GM21423 (cell line): ENCODE results near the gene MRPL18.
"Not testable (repeated sequence)": the region's sequence is repeated elsewhere in the genome, so short reads cannot be mapped to it uniquely, and the experiment has no call there.

ENCODE experiments used
- ATAC-seq: cut with Tn5 transposase; IDR thresholded peaks from one replicate; pipeline ENCODE4 v1.9.1; 2021; ENCODE audit warnings: mild to moderate bottlenecking, moderate library complexity; ENCODE audit not compliant: unreplicated experiment

MRPL18 gene

DNA sequence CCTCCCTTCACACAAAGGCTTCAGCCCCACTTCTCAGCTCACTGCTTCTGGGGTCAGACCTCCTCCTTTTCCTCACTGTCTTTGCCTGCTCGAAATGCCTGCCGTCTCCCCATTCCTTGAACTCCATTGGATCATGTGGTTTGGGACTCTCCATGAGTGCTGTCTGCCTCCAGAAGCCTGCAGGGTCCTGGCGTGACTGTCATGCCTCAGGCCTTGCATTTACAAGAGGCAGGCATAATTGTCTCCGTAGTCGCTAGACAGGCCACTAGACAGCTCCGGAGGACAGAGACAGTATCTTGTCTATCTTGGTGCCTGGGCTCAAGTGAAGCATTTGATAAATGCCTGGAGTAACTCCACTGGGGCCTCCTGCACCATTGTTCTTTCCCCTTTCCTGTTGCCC, 25.1 kb downstream of the MRPL18 start:
- no peak for ATAC-seq

DNA sequence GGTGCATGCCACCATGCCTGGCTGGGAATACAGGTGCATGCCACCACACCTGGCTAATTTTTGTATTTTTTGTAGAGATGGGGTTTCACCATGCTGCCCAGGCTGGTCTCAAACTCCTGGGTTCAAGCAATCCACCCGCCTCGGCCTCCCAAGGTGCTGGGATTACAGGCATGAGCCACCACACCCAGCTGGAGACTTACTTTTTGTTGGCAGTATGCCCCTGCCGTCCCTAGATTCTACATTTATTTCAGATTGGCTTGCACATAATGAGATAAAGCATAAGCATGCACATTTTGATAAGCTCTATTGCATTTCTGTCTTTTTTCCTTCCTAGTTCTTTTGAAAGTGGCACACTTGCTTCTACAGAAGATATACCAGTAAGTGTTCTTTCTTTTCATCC, 26.5 kb downstream of the MRPL18 start:
- not testable (repeated sequence) for ATAC-seq

DNA sequence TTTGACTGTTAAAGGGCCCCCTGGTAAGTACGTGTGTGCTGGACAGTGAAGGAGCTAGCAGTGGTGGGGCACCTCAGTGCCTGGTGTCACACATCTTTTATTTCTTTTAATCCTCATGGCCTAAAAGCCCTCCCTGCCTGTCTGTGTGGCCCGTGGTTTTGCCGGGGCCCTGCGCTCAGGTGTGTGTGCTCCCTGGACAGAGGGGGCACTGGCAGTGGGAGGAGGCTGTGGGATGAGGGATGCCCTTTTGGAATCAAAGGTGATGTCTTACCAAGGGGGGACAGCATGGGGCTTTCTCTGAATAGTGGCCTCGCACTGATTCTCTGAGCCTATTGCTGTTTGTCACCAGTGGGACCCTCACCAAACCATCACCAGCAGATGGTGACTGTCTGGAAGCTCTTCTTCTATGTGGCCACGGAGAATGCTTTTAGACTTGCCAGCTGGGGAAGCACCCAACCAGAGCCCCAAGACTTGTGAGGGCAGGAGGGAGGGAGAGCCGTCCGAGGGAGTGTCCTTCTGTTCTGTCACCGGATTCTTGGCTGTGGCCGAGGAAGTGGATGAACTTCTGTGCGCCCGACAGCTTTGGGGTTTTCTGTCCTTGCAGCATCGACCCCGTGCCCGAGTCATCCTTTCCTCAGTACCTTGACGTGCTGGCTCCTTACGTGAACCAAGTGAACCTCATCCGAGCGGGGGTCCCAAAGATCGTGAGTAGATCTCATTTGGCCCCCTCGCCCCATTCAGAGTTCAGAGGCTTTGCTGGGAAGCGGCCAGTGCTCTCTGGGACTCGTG, 27.9 kb downstream of the MRPL18 start:
- ATAC-seq, result no peak

DNA sequence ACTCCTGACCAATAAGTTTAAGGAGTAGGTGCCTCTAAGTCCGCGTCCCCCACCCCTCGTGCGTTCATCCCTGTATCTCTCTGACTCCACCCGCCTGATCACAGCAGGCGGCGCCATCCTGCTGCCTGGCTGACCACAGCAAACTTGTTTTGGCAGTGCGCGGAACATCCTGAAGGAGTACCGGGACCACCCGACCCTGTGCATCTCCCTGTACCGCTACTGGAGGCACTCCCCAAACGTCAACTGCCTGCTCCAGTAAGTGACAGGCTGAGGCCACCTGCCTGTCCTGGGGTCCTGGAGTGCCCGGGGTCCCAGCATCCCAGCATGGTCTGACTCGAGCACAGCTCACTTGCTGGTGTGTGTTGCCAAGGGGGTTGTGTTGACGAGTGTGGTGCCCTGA, 28.8 kb downstream of the MRPL18 start:
- no peak for ATAC-seq

DNA sequence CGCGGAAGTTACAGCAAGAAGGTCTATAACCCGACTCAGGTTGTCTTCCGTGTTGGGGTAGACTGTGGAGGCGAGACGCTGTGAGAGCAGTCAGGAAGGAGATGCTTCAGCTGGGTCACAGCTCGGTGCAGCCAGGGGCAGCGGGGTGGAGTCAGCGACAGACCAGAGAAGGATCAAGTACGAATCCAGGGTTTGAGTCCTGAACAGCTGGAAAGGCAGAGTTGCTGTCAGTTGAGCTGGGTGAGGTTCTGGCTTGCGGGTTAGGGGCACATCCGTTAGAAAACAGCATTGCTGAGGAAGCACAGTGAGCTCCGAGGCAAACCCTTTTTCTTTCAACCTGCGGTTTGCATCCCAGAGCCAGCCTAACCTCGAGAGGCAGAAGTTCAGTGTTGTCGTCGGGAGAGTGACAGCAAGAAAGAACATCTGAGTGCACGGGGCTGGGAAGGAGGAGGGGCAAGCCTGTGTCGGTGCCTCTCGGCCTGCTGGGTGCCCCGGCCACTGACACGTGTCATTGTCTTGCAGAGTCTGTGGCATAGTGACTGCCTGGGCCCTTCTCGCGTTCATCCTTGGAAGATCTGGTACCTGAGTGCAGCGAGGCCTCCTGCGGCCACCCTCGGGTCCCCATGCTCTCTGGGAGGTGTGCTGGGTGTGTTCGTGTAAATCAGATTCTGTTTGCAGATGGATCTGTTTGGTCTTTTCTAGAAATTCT, 29.8 kb downstream of the MRPL18 start:
- no peak for ATAC-seq

DNA sequence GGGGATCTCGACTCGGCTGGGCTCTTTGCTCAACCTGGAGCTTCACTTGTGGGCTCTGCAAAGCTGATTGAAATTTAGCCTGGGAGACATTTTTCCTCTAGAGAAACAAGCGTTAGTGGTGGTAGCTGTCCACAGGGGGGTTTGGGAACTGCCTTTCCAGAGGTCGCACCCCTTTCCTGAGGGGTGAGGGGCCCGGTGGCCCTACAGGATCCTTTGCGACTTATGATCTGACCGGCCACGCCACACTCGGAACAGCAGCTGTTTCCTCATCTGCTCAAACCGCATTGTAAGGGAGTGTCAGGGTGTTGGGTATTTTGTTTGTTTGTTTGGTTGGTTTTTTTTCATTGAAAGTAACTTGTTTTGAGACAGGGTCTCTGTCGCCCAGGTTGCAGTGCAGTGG, 30.9 kb downstream of the MRPL18 start:
- ATAC-seq, result no peak

DNA sequence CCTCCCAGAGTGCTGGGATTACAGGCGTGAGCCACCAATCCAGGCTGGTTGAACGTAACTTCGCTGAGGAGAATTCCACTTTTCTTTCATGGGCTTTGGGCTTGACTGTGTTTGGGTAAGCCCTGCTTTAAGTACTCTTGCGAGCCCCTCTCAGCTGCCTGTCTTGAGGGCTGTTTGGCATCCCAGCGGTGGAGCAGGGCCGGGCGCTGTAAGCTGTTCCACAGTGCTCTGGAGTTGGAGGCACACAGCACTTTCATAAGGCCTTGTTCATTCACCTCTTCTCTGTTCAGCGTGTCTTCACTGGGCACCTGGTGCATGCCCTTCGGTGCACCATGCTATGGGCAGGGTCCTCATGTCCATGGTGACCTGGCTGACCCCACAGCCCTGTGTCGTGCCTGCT, 31.5 kb downstream of the MRPL18 start:
- no peak for ATAC-seq

DNA sequence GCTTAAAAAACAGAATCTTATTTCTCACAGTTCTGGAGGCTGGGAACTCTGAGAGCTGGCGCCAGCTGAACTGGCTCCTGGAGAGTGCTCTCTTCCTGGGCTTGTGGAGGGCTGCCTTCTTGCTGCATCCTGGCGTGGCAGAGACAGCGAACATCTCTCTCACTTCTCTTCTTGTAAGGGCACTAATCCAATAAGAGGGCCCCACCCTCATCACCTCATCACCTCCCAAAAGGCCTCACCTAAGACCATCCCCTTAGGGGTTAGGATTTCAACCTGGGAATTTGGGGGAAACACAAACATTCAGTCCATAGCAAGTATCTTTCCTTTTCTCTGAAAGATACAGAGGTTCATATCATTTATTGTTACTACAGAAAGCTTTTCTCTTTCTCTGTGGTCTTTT, 33.7 kb downstream of the MRPL18 start:
- ATAC-seq, result no peak

DNA sequence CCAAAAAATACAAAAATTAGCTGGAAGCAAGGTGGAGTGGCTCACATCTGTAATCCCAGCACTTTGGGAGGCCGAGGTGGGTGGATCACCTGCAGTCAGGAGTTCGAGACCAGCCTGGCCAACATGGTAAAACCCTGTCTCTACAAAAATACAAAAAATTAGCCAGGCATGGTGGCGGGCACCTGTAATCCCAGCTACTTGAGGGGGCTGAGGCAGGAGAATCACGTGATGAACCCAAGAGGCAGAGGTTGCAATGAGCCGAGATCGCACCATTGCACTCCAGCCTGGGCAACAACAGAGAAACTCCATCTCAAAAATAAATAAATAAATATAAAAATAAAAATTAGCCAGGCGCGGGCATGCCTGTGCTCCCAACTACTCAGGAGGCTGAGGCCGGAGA, 34.4 kb downstream of the MRPL18 start:
- not testable (repeated sequence) for ATAC-seq

DNA sequence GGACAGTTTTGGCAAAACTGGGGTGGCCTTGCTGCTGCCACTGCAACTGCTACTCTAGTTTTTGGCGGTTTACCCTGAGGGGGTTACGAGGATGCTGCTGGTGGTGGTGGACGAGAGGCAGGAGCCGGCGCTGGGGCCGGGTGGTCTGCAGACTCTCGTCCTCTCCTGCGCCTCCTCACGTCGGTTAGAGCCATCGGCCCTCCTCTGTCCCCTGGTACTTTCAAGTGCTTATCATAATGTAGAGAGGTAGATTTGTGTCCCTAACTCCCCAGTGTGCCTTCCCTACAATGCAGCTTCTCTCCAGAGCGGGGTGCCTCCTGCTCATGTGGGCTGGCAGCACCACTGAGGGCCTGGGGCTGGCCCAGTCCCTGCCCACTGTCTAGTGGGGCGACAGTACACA, 35.7 kb downstream of the MRPL18 start:
- ATAC-seq, result no peak

DNA sequence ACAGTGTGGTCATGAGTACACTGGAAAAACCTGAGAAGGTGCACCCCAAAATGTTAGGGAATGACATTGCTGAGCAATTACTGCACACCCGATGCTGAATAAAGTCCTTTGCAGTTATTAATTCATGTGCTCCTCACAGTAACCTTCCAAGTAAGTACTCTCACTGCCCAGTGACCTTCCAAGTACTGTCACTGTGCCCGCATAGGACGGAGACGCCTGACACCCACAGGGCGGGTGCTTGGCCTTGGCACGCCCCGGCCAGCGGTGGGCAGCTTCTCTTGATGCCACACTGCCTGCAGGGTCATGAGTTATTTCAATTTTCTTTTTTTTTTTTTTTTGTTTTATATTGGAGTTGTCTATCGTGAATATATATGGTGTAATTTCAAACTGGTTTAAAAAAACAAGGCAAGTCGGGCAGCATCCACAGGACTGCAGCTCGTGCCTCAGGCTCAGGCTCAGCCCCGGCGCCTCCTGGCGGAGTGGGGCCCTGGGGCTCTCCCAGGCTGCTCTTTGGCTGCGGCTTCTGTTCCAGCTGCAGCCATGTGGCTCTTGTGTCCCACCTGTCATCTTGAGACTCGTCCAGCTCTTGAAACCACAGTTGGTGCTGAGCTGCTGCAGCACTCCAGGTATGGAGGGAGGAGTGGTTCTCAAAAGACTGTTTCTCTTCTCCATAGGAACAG, 36.8 kb downstream of the MRPL18 start:
- ATAC-seq, result no peak

DNA sequence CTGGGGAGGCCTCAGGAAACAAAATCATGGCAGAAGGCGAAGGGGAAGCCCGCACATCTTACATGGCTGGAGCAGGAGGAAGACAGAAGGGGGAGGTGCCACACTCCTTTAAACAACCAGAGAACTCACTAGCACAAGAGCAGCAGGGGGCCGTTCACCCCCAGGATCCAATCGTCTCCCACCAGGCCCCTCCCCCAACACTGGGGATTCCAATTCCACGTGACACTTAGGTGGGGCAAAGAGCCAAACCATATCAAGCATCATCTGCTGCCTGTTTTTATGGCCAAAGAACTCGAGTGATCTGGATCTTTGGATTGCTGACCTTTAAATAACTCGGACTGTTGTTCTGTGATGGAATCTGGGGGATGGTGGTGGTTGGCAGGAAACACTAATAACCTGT, 37.8 kb downstream of the MRPL18 start:
- no peak for ATAC-seq

DNA sequence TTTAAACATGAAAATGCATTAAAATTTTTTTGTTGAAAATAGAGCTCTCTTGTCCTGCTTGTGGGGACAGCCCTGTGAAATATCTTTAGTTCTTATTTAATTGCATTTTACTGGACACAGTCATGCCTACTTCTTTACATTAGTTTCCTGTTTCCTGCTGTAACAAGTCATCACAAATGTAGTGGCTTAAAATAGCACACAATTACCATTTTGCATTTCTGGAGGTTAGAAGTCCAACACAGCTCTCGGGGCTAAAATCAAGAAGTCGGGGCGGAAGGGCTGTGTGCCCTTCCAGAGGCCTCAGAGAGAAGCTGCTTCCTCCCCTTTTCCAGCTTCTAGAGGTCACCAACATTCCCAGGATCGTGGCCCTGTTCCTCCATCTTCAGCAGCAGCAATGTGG, 39.3 kb downstream of the MRPL18 start:
- ATAC-seq, result no peak

DNA sequence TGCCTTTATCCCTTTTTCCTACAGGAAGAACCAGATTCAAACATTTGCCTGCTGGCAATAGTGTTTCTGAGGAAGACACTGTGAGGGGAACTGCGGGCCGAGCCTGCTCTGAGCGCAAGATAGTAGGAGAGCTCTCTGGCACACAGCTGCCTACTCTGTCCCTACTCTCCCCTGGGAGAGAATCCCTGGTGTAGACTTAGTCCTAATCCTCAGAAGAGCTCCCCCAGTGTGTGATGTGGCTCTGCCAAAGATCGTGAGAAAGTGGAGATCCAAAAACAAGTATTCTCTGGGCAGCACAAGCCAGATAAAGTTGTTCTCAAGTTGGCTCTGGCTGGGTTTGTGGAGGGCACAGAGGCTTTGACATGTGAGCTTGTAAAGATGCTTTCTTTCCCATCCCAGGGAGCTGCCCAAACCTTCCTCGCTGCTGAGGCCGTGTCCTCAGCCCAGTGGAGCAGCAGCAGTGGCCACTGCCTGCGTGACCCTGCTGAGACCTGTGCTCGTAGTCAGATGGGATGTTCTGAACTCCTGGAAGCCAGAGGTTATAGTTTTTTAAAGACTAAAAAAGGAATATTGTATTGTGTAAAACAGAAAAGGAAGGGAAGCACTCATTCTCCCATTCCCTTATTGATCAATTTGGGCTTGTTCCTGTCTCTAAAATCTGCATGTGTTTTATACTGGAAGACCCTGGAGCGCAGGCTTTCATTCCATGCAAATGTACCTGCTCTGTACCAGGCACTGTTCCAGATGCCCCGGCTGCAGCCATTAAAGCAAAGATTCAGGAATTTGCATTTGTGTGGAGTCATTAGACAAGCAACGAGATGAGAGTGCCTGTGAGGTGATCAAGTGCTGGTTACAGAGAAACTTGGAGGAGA, 40.5 kb downstream of the MRPL18 start:
- no peak for ATAC-seq

DNA sequence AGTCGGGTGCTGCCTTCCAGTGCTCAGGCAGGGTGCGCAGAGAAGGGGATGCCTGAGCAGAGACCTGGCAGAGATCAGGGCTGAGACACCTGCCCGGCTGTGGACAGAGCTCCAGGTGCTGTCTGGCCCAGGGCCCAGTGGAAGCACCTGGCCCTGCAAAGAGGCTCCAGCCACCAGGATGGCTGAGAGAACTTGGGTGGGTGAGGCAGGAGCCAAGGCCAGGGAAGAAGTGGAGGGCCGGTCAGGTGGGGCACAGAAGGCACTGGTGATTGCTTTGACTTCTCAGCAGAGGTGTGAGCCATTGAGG, 41.1 kb downstream of the MRPL18 start:
- no peak for ATAC-seq

DNA sequence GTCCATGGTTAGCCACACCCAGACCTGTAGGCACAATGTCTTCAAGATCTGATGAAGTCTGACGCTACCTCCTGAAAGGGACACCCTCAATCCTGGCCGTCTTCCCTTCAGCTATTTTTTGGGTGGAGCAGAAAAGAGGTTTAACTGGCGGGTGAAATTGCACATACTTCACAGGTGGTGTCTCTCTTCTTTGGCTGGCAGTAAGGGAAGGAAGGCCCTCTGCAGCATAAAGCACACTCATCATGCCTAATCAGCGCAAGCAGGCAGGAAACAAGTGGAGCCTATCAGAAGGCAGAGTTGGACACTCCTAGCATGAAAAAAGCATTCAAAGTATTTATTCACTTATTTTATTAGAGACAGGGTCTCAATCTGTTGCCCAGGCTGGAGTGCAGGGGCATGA, 42.7 kb downstream of the MRPL18 start:
- no peak for ATAC-seq

DNA sequence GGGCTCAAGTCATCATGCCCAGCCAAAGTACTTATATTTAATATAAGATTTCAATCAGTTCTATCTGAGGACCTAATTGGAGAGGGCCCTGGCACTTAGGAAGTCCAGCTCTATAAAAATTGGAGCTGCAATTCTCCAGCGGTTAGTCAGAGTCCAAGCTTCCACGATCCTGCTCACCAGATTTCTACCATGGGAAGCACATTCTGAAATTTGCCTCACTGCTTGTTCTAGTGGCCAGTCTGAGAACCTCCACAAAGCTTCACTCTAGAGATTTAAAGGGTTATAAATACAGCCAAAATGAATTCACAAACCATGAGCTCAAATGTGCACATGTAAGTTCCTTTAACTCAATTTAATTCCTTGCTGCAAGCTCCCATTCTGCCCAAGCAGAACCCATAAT, 43.3 kb downstream of the MRPL18 start:
- no peak for ATAC-seq

DNA sequence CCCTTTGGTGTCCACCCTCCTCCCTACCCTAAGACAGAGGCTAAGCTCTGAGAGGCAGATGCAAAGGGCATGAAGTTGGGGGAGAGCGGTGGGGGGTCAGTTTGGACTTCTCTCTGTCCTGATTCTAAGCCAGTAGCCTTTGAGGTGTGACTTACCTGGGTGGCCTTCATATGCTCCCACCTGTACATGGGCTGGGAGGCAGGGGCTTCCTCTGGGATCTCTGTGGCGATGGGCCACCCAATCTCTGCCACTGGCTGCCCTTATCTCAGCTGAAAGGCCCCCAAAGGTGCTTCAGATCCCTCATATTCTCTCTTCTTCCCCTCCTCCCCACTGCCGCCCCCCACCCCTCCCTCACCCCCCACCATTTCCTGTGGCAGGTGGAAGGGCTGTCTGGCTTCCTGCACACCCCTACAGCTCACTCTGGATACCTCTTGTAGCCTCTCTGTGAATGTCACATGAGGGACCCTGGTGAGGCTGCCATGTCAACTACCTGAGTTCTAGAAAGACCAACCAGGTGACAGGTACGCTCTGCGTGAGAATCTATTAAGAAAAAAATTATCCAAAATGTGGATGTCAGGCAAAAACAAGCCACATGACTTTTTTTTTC, 43.8 kb downstream of the MRPL18 start:
- no peak for ATAC-seq

DNA sequence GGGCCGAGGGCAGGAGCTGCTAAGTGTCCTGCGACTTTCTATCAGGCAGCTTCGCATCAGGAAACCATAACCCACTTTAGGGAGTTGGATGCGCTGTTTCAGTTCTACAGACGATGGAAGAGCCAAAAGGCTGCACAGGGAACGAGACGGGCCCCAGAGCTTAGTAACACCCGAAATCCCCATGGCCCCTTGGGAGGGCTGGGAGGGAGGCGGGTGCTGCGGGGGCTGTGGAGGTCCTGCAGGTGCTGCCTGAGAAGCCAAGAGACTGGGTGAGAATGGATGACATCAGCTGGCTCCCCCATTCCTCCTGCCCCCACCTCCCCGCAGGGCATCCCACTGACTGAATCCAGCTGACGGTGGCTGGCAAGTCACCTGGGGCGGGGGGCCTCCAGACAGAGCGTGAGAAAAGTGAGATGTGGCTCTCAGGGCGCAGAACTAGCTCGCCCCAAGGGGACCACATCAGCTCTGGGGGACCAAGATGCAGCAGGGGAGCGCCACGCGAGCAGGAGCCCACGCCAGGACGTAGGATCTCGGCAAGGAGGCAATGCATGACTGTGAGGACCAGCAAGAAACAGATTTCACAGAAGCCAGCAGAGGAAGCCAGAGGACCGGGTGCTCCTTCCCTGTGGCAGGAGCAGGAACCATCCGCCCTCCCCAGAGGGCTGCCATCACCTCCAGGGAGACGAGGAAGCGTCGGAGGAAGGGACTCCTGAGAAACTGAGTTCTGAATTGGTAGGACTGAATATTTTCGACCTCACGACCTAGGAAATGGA, 46.6 kb downstream of the MRPL18 start:
- no peak for ATAC-seq

DNA sequence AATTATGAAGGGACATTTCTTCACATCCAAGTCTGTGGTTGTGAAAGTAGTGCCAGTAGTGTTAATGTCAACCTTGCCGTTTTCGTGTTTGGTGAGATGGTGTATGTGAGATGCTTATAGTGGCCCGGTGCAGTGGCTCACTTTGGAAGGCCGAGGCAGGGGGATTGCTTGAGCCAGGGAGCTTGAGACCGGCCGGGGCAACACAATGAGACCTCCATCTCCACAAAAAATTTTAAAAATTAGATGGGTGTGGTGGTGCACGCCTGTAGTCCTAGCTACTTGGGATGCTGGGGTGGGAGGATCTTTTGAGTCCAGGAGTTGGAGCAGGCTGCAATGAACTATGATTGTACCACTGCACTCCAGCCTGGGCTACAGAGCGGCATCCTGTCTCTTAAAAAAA, 47.2 kb downstream of the MRPL18 start:
- no peak for ATAC-seq
